Neural crest cell (in vitro differentiated cells): Measurements from ENCODE around the gene DDX50. TPM values are rescaled to one million over a fixed set of nuclear protein-coding genes. Genes with fewer than 3 reads are reported as not detected.
A peak's percentile ranks its signal among the peaks of the same experiment; 100 is the strongest.

ENCODE experiments used
- DNase-seq: peaks from one replicate; pipeline ENCODE4 v3.0.0; 2021; ENCODE audit warnings: low read depth, mixed read lengths, low spot score
- H3K27ac Mint-ChIP-seq: one replicate; pipeline ENCODE4 v1.8.0; 2021; ENCODE audit warnings: mild to moderate bottlenecking, mixed read lengths; ENCODE audit not compliant: unreplicated experiment
- H3K27me3 Mint-ChIP-seq: 2 replicates; pipeline ENCODE4 v1.8.0; 2021; ENCODE audit warnings: low read depth, mild to moderate bottlenecking, mixed read lengths
- H3K36me3 Mint-ChIP-seq: 2 replicates; pipeline ENCODE4 v1.8.0; 2021; ENCODE audit warnings: low read depth, mild to moderate bottlenecking, mixed read lengths
- H3K4me1 Mint-ChIP-seq: 2 replicates; pipeline ENCODE4 v1.8.0; 2021; ENCODE audit warnings: mixed read lengths
- H3K4me3 Mint-ChIP-seq: one replicate; pipeline ENCODE4 v1.8.0; 2021; ENCODE audit warnings: mild to moderate bottlenecking, mixed read lengths
- H3K9me3 Mint-ChIP-seq: 2 replicates; pipeline ENCODE4 v1.8.0; 2021; ENCODE audit warnings: mixed read lengths
- total RNA-seq: library from RNA; stranded (reverse); gene quantifications from 2 replicates; pipeline ENCODE4 v1.2.1, GENCODE V29; 2021
- TF ChIP-seq, protein P1 (sequence below): fragments of 200-600 bp; sonication (generic); conservative IDR thresholded peaks from 2 replicates; pipeline ENCODE4 v1.5.0; 2021; ENCODE audit warnings: antibody characterized with exemption, mild to moderate bottlenecking

Gene DDX50
- total RNA-seq, 1 donor from 2014 or later: 58.9 TPM

DNA sequence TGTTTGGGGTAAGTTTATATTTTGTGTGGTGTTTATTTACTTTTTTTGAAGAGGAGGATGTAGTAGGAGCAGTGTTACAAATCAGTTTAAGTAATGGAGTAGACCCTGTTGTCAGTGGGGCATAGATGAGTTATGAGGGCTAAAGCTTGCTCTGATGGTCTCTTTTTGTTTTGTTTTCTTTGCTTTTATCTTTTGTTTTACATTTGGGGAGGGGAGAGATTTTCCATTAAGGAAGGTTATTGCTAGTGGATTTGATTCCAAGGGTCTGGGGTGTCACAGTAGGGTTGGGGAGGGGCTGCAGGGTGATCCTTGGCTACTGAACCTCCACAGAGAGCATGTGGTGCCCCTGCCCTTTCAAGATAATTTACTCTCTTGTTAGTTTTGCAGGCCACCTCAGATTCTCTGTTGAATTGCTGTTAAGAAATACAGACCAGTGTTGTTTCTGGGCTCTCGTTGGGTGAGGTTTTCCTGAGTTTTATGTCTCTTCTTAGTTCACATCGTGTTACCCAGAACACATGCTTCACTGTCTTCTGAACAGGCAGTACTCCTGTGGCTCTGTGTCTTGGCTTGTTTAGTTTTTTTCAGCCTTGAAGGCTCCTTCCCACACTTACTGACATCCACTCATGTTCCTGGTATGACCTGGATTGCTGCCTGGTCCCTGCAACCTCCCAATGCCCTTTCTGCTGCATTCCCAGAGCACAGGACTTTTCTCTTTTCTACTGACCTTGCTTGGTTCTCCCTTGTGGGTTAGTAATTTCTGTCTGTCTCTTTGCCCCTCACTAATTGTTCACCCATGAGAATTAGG is 91.7 kb downstream of the DDX50 start:
- Mint-ChIP-seq H3K27ac (peak overlapping the region; percentile 52), H3K4me3 (peak overlapping the region; percentile 63), H3K9me3 (no peaks in the 10 kb centered on the region), H3K4me1 (peaks cover 36% of the 10 kb centered on the region), H3K36me3 (no peaks in the 10 kb centered on the region), H3K27me3 (no peaks in the 10 kb centered on the region)
- no peak for DNase-seq
- TF ChIP-seq, protein P1, sequence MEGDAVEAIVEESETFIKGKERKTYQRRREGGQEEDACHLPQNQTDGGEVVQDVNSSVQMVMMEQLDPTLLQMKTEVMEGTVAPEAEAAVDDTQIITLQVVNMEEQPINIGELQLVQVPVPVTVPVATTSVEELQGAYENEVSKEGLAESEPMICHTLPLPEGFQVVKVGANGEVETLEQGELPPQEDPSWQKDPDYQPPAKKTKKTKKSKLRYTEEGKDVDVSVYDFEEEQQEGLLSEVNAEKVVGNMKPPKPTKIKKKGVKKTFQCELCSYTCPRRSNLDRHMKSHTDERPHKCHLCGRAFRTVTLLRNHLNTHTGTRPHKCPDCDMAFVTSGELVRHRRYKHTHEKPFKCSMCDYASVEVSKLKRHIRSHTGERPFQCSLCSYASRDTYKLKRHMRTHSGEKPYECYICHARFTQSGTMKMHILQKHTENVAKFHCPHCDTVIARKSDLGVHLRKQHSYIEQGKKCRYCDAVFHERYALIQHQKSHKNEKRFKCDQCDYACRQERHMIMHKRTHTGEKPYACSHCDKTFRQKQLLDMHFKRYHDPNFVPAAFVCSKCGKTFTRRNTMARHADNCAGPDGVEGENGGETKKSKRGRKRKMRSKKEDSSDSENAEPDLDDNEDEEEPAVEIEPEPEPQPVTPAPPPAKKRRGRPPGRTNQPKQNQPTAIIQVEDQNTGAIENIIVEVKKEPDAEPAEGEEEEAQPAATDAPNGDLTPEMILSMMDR: no peak

Other genes starting within 250 kb of the DDX50 start
- 131 and 132 TPM in 2 replicates for gene CCAR1, start 180.1 kb upstream of the DDX50 start, total RNA-seq
- 8.7 and 8.8 TPM in 2 replicates for gene STOX1, start 73.8 kb upstream of the DDX50 start, total RNA-seq
- 67.2 and 70.7 TPM in 2 replicates for gene DDX21, start 54.9 kb downstream of the DDX50 start, total RNA-seq
- 27.7 and 27.8 TPM in 2 replicates for gene KIFBP, start 87.5 kb downstream of the DDX50 start, total RNA-seq
- not detected in 2 replicates for gene SRGN, start 186.8 kb downstream of the DDX50 start, total RNA-seq
- gene VPS26A, start 222.9 kb downstream of the DDX50 start, total RNA-seq: 62.2 and 63.2 TPM in 2 replicates